Naive thymus-derived CD4-positive, alpha-beta T cell (primary cell): Measurements from ENCODE around the gene SMIM27. TPM values are rescaled to one million over a fixed set of nuclear protein-coding genes. Genes with fewer than 3 reads are reported as not detected.

Source experiments
- ATAC-seq: fragments of 150-1000 bp; cut with Tn5 transposase; 2 replicates; pipeline ENCODE4 v1.10.0; 2021; ENCODE audit warnings: mild to moderate bottlenecking, moderate library complexity
- CTCF ChIA-PET: fragments of 350-600 bp; sonication (Branson Sonifier 250); formaldehyde crosslinking; loops from one replicate; lab custom pipeline; 2021; ENCODE audit warnings: antibody characterized with exemption; lab: Charles Lee
- POLR2A ChIA-PET: fragments of 350-600 bp; sonication (Branson Sonifier 250); formaldehyde crosslinking; loops from one replicate; lab custom pipeline; 2021; ENCODE audit warnings: antibody characterized with exemption, inconsistent platforms; lab: Charles Lee
- DNase-seq, 9 donors: peaks; one replicate each; pipeline versions ENCODE4 v3.0.0 to v3.0.0-alpha.2; 2020 to 2022; ENCODE audit warnings: mixed read lengths in 1 of 9
- H3K27ac ChIP-seq: one replicate; pipeline ENCODE4 v1.7.0; 2013; ENCODE audit warnings: mild to moderate bottlenecking, low read depth, low read length, moderate library complexity
- H3K27me3 ChIP-seq, 2 donors: one replicate each; pipeline ENCODE4 v1.7.0; 2013; ENCODE audit warnings: low read length in 2 of 2, mild to moderate bottlenecking in 2 of 2, moderate library complexity in 2 of 2; ENCODE audit not compliant: control insufficient read depth in 2 of 2, insufficient read depth in 2 of 2
- H3K36me3 ChIP-seq, 3 experiments: 1 replicate in 2 of 3; 2 replicates in 1 of 3; pipeline ENCODE4 v1.7.0; 2013; ENCODE audit warnings: low read length in 3 of 3, mild to moderate bottlenecking in 3 of 3, moderate library complexity in 1 of 3; ENCODE audit not compliant: insufficient read depth in 3 of 3, control insufficient read depth in 2 of 3
- H3K4me1 ChIP-seq, 2 donors: one replicate each; pipeline ENCODE4 v1.7.0; 2013; ENCODE audit warnings: low read length in 2 of 2, mild to moderate bottlenecking in 2 of 2, moderate library complexity in 1 of 2; ENCODE audit not compliant: control insufficient read depth in 2 of 2, insufficient read depth in 2 of 2
- H3K4me3 ChIP-seq: 2 replicates; pipeline ENCODE4 v1.7.0; 2013; ENCODE audit warnings: mild to moderate bottlenecking, low read length
- H3K9me3 ChIP-seq, 3 experiments: 1 replicate in 2 of 3; 2 replicates in 1 of 3; pipeline ENCODE4 v1.7.0; 2013; ENCODE audit warnings: low read length in 3 of 3; ENCODE audit not compliant: control insufficient read depth in 2 of 3
- H3K27ac Mint-ChIP-seq, 9 donors: one replicate each; pipeline ENCODE4 v1.8.0; 2020 to 2022; ENCODE audit warnings: mixed read lengths in 9 of 9, mild to moderate bottlenecking in 8 of 9, moderate library complexity in 5 of 9, inconsistent platforms in 2 of 9
- H3K27me3 Mint-ChIP-seq, 5 donors: one replicate each; pipeline ENCODE4 v1.8.0; 2021 to 2022; ENCODE audit warnings: mixed read lengths in 5 of 5, mild to moderate bottlenecking in 1 of 5
- H3K36me3 Mint-ChIP-seq, 5 donors: one replicate each; pipeline ENCODE4 v1.8.0; 2020 to 2022; ENCODE audit warnings: mixed read lengths in 5 of 5, mild to moderate bottlenecking in 3 of 5, inconsistent platforms in 1 of 5
- H3K4me1 Mint-ChIP-seq, 7 donors: one replicate each; pipeline ENCODE4 v1.8.0; 2020 to 2022; ENCODE audit warnings: mixed read lengths in 7 of 7, mild to moderate bottlenecking in 3 of 7, inconsistent platforms in 1 of 7
- H3K4me3 Mint-ChIP-seq, 10 donors: one replicate each; pipeline ENCODE4 v1.8.0; 2020 to 2022; ENCODE audit warnings: mild to moderate bottlenecking in 10 of 10, mixed read lengths in 10 of 10, moderate library complexity in 6 of 10, inconsistent platforms in 2 of 10
- H3K9me3 Mint-ChIP-seq, 11 donors: one replicate each; pipeline ENCODE4 v1.8.0; 2020 to 2022; ENCODE audit warnings: mixed read lengths in 11 of 11, mild to moderate bottlenecking in 4 of 11, inconsistent platforms in 1 of 11, moderate library complexity in 1 of 11
- intact Hi-C, 2 donors: fragments of 100-400 bp; cut with micrococcal nuclease; formaldehyde crosslinking; loops; one replicate each; pipeline ENCODE4 v1.15.1; 2023
- polyA plus RNA-seq, 2 donors: library from polyadenylated mRNA; unstranded; fragments of 300-500 nt; fragmentation: Illumina TruSeq; gene quantifications; one replicate each; pipeline ENCODE4 v1.2.3, GENCODE V29; 2021
- total RNA-seq, 6 experiments: library from RNA in 5 of 6; stranded (reverse) in 5 of 6; gene quantifications; 1 replicate in 5 of 6; 2 replicates in 1 of 6; pipeline ENCODE4 v1.2.3 and lab custom pipeline; 2021 to 2026

Gene SMIM27
- total and polyA plus RNA-seq, 7 experiments from 2014 or later = 15.1 to 108 (median 37.8) TPM

DNA sequence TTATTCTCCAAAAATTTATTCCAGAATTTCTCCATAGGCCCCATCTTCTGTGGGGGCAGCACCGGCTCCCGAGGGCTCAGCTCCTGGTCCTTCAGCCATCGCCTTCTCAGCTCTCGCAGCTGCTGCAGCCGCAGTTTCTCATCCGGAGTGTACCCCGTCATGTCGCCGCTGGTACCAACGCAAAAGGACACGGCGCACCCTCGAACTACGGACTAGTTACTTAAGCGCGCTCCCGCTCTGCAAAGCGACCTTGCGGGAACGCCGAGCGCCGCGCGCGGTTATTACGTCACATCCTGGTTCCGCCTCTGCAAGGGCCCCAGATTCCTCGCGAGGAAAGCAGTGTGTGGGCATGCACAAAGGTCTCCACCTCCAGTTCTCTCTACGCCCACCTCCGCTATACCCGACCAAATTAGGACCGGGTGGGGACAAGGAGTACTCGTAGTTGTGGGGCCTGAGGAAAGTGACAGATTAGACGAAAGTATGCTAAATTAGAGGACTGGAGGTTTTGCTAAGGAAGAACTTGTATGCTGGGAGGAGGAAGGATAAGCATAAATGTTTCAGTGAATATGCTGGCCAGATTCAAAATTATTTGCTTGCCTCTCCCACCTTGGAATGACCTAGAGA is 20.9 kb downstream of the SMIM27 start, which contains the start of gene NDUFB6:
Gene NDUFB6 (minus strand): TSS at position 260 of the 624 bp plus-strand sequence. CDS start 99 bp downstream, at position 161.
- Histone ChIP-seq H3K27me3 (no peaks in the 10 kb centered on the region), H3K9me3 (no peaks in the 10 kb centered on the region), H3K36me3 (peaks cover 0 to 4% (median 0%) of the 10 kb centered on the region in 3 experiments), H3K4me1 (peaks cover 14 to 22% of the 10 kb centered on the region in 2 donors), H3K27ac (peak within 1 kb of the TSS; percentile 86), H3K4me3 (peak within 1 kb of the TSS; percentile 92)
- Mint-ChIP-seq H3K4me3 (peak within 1 kb of the TSS; percentile 98 to 100 (median 99)), H3K27ac (peak within 1 kb of the TSS; percentile 93 to 99 (median 99)), H3K9me3 (no peaks in the 10 kb centered on the region), H3K27me3 (peaks cover 0 to 13% (median 0%) of the 10 kb centered on the region in 5 donors), H3K36me3 (peaks cover 4 to 14% (median 5%) of the 10 kb centered on the region in 5 donors), H3K4me1 (peaks cover 18 to 42% (median 27%) of the 10 kb centered on the region in 7 donors)
- POLR2A ChIA-PET = interaction anchor here (0.7 to 3.2 kb wide), 15 partner anchors 9 to 691 kb away, joined by 3 to 19 read pairs (median 4); partner anchors contain the start of genes ACO1, BAG1, RIGI and SMIM27
- ATAC-seq = peak; percentile 89
- CTCF ChIA-PET = interaction anchor here (0.7 to 11.8 kb wide), 9 partner anchors 8 to 195 kb away, joined by 3 to 261 read pairs (median 7); partner anchors contain the start of genes RIGI, SMIM27 and TOPORS
- DNase-seq = peak; percentile 91 to 98 (median 96)
- intact Hi-C loops = loop anchor here (1.0 to 10.0 kb wide), 11 partner anchors 8 to 1308 kb away; partner anchors contain the start of genes ACO1 (in 2 of the 2), APTX (in 2 of the 2), DNAJA1 (in 2 of the 2) and RIGI (in 2 of the 2)

DNA sequence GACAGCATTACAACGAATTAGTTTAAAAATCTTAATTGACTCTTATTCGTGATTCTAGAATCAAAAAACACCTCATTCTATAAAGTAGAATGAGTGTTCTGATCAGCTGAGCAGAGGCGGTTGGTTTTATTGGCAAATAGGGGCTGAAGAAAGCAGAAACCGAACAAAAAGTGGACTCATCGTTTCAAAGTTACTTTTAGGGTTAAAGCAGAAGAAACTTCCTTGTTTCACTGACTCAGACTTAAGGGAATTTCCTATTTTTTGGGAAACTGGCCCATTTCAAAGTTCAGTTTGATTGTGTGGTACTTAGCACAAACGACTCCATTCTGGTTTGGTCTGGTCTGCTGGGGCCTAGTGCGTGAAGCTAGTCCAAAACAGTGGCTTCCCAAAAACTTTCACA is 21.7 kb downstream of the SMIM27 start:
- CTCF ChIA-PET = interaction anchor here (0.7 to 11.8 kb wide), 5 partner anchors 8 to 196 kb away, joined by 3 to 261 read pairs (median 14); partner anchors contain the start of genes RIGI, SMIM27 and TOPORS
- peaks cover 18 to 38% (median 26%) of the 10 kb centered on the region in 7 donors for H3K4me1 Mint-ChIP-seq
- H3K4me3 ChIP-seq = peak overlapping the region; percentile 92
- intact Hi-C loops = loop anchor here (1.0 to 10.0 kb wide), 8 partner anchors 7 to 1309 kb away; partner anchors contain the start of genes ACO1 (in 2 of the 2), APTX (in 2 of the 2), DNAJA1 (in 2 of the 2) and RIGI (in 2 of the 2)
- peaks cover 0 to 20% (median 0%) of the 10 kb centered on the region in 5 donors for H3K27me3 Mint-ChIP-seq
- H3K4me3 Mint-ChIP-seq = peak overlapping the region; percentile 98 to 100 (median 99)
- H3K27me3 ChIP-seq = no peaks in the 10 kb centered on the region
- no peaks in the 10 kb centered on the region for H3K9me3 ChIP-seq
- H3K36me3 ChIP-seq = peaks cover 0 to 4% (median 0%) of the 10 kb centered on the region in 3 experiments
- H3K9me3 Mint-ChIP-seq = no peaks in the 10 kb centered on the region
- peaks cover 0 to 9% (median 3%) of the 10 kb centered on the region in 5 donors for H3K36me3 Mint-ChIP-seq
- ATAC-seq (no peak), DNase-seq (no peak)
- H3K4me1 ChIP-seq = peaks cover 14 to 22% of the 10 kb centered on the region in 2 donors
- H3K27ac Mint-ChIP-seq = peak overlapping the region; percentile 93 to 99 (median 99)
- POLR2A ChIA-PET = interaction anchor here (0.7 to 3.2 kb wide), 7 partner anchors 17 to 690 kb away, joined by 3 to 19 read pairs (median 9); partner anchors contain the start of genes ACO1, BAG1 and RIGI
- peak overlapping the region; percentile 86 for H3K27ac ChIP-seq

DNA sequence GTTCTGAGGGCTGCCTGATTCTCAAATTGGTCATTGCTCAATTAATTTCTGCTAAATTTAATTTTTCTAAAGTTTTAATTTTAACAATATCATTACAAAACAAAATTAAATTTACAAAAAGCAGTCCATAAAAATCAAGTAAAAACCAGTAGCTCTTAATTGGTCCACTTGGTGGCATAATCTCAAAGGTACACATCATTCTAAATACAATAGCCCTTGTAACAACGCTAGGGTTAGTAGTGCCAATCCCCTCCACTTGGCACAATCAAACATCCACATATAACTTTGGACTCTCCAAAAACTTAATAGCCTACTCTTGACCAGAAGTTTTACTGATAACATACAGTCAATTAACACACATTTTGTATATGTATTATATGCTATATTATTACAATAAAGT is 22.7 kb downstream of the SMIM27 start:
- Mint-ChIP-seq H3K36me3 (peaks cover 0 to 5% (median 2%) of the 10 kb centered on the region in 5 donors), H3K4me1 (peaks cover 15 to 35% (median 26%) of the 10 kb centered on the region in 7 donors), H3K9me3 (no peaks in the 10 kb centered on the region), H3K27ac (peak overlapping the region in 2 of 9 donors; percentile 22 to 49), H3K27me3 (peaks cover 0 to 26% (median 3%) of the 10 kb centered on the region in 5 donors), H3K4me3 (no peak overlapping the region)
- Histone ChIP-seq H3K27me3 (no peaks in the 10 kb centered on the region), H3K9me3 (no peaks in the 10 kb centered on the region), H3K4me3 (no peak overlapping the region), H3K36me3 (no peaks in the 10 kb centered on the region), H3K4me1 (peaks cover 14 to 20% of the 10 kb centered on the region in 2 donors), H3K27ac (no peak overlapping the region)
- ChIA-PET CTCF (interaction anchor here (3.4 to 11.8 kb wide), 3 partner anchors 23 to 197 kb away, joined by 14 to 261 read pairs (median 48); partner anchors contain the start of genes RIGI, SMIM27 and TOPORS), POLR2A (interaction anchor here (3.2 kb wide), 1 partner anchor 191 kb away, joined by 16 read pairs; the partner anchor contains the start of gene ACO1)
- ATAC-seq = no peak
- no peak for DNase-seq
- intact Hi-C loops = loop anchor here in 1 of 2 donors (5.0 to 10.0 kb wide), 3 partner anchors 502 to 1310 kb away; partner anchors contain the start of genes B4GALT1 and SMU1

DNA sequence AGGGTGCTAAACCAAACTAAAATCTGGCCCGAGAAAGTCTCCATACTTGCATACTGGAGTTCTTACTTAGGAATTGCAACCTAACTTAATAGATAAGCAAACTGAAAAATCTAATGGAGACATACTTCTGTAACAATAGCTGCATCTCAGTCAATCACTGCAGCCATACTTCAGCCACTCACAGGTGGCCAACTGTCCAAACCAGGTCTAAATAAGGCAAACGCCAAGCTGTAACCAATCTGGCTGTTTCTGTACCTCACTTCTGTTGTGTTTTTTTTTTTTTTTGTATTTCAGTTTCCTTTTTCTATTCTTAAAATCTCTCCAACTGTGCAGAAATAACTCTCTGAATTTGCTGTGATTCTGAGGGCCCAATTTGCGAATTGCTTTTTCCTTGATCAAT is 25.2 kb downstream of the SMIM27 start:
- H3K36me3 ChIP-seq = no peaks in the 10 kb centered on the region
- H3K27me3 ChIP-seq = no peaks in the 10 kb centered on the region
- Mint-ChIP-seq H3K9me3 (no peaks in the 10 kb centered on the region), H3K4me1 (peaks cover 6 to 18% (median 9%) of the 10 kb centered on the region in 7 donors), H3K36me3 (peaks cover 0 to 2% (median 0%) of the 10 kb centered on the region in 5 donors), H3K4me3 (no peak overlapping the region), H3K27me3 (peaks cover 3 to 29% (median 6%) of the 10 kb centered on the region in 5 donors), H3K27ac (no peak overlapping the region)
- no peak overlapping the region for H3K27ac ChIP-seq
- no peak for DNase-seq
- POLR2A ChIA-PET = no interaction called here
- intact Hi-C loops = loop anchor here in 1 of 2 donors (10.0 kb wide), 1 partner anchor 1313 kb away; no protein-coding TSS in a partner anchor
- peaks cover 4 to 5% of the 10 kb centered on the region in 2 donors for H3K4me1 ChIP-seq
- H3K4me3 ChIP-seq = no peak overlapping the region
- H3K9me3 ChIP-seq = no peaks in the 10 kb centered on the region
- CTCF ChIA-PET = interaction anchor here (11.8 kb wide), 1 partner anchor 199 kb away, joined by 261 read pairs; no protein-coding TSS in a partner anchor
- ATAC-seq = no peak

DNA sequence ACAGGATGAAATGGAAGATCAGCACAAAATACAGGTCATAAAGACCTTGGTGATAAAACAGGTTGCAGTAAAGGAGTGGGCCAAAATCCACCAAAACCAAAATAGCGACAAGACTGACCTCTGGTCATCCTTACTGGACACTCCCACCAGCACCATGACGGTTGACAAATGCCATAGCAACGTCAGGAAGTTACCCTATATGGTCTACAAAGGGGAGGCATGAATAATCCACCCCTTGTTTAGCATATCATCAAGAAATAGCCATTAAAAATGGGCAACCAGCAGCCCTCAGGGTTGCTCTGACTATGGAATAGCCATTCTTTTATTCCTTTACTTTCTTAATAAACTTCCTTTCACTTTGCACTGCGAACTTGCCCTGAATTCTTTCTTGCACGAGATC is 26.8 kb downstream of the SMIM27 start:
- Mint-ChIP-seq H3K36me3 (no peaks in the 10 kb centered on the region), H3K4me1 (peaks cover 0 to 9% (median 0%) of the 10 kb centered on the region in 7 donors), H3K4me3 (no peak overlapping the region), H3K9me3 (no peaks in the 10 kb centered on the region), H3K27ac (no peak overlapping the region), H3K27me3 (peaks cover 3 to 27% (median 6%) of the 10 kb centered on the region in 5 donors)
- Histone ChIP-seq H3K36me3 (no peaks in the 10 kb centered on the region), H3K4me3 (no peak overlapping the region), H3K4me1 (no peaks in the 10 kb centered on the region), H3K27me3 (no peaks in the 10 kb centered on the region), H3K27ac (no peak overlapping the region), H3K9me3 (no peaks in the 10 kb centered on the region)
- intact Hi-C loops = loop anchor here (1.0 to 10.0 kb wide), 2 partner anchors 200 to 1314 kb away; no protein-coding TSS in a partner anchor
- DNase-seq = no peak
- CTCF ChIA-PET = interaction anchor here (0.6 to 11.8 kb wide), 17 partner anchors 9 to 390 kb away, joined by 3 to 261 read pairs (median 8); partner anchors contain the start of genes ACO1 and RIGI
- ATAC-seq = no peak
- POLR2A ChIA-PET = interaction anchor here (1.5 to 1.7 kb wide), 2 partner anchors 195 to 200 kb away, joined by 5 to 9 read pairs; partner anchors contain the start of gene ACO1
